Suprapubic skin (tissue), 4 donors: ENCODE measurements around the gene NAALADL2. TPM values are rescaled to one million over a fixed set of nuclear protein-coding genes. Genes with fewer than 3 reads are reported as not detected.
"Not testable (repeated sequence)": the region's sequence is repeated elsewhere in the genome, so short reads cannot be mapped to it uniquely, and the experiment has no call there.

ENCODE experiments used
- DNase-seq, 2 donors: peaks; one replicate each; pipeline ENCODE4 v3.0.0-alpha.2; 2019; ENCODE audit warnings: low spot score in 2 of 2
- H3K27ac ChIP-seq: fragments of 200-600 bp; sonication (generic); one replicate; pipeline ENCODE4 v1.5.1; 2019
- H3K27me3 ChIP-seq: fragments of 200-600 bp; sonication (generic); one replicate; pipeline ENCODE4 v1.5.1; 2019
- H3K36me3 ChIP-seq: fragments of 200-600 bp; sonication (generic); one replicate; pipeline ENCODE4 v1.5.1; 2019
- H3K4me1 ChIP-seq: fragments of 200-600 bp; sonication (generic); one replicate; pipeline ENCODE4 v1.5.1; 2019
- H3K4me3 ChIP-seq: fragments of 200-600 bp; sonication (generic); one replicate; pipeline ENCODE4 v1.5.1; 2019; ENCODE audit warnings: mild to moderate bottlenecking
- H3K9me3 ChIP-seq: fragments of 200-600 bp; sonication (generic); one replicate; pipeline ENCODE4 v1.5.1; 2019
- CTCF ChIP-seq, 2 donors: fragments of 200-600 bp in 1 of 2; fragments of 450-650 bp in 1 of 2; sonication (generic) in 1 of 2; IDR thresholded peaks; one replicate each; pipeline ENCODE4 v1.5.1; 2016 to 2019; ENCODE audit warnings: antibody characterized with exemption in 2 of 2, mild to moderate bottlenecking in 1 of 2, moderate library complexity in 1 of 2
- EP300 ChIP-seq: sonication (generic); formaldehyde crosslinking; IDR thresholded peaks from one replicate; pipeline ENCODE4 v1.6.1; 2017; ENCODE audit warnings: antibody characterized with exemption
- POLR2A ChIP-seq, 2 donors: fragments of 450-650 bp; IDR thresholded peaks; one replicate each; pipeline ENCODE4 v1.6.1; 2017; ENCODE audit warnings: antibody characterized with exemption in 2 of 2, mild to moderate bottlenecking in 2 of 2, moderate library complexity in 2 of 2
- POLR2AphosphoS5 ChIP-seq, 3 donors: sonication (generic); formaldehyde crosslinking; IDR thresholded peaks; one replicate each; pipeline ENCODE4 v1.6.1; 2017; ENCODE audit warnings: antibody characterized with exemption in 3 of 3
- WGBS: methylation state at CpG from one replicate; pipeline ENCODE4 v1.1.5; 2018; 5-methylcytosine and 5-hydroxymethylcytosine counted together
- total RNA-seq, 4 donors: library from RNA; depleted of rRNA; stranded (reverse); fragments of >200 nt; gene quantifications; one replicate each; pipeline ENCODE4 v1.1.0, GENCODE V29; 2016

Gene NAALADL2
- total RNA-seq, 4 donors from 2014 or later = 4.0 to 10.5 (median 8.5) TPM

- H3K27ac ChIP-seq = no peak overlapping the region
- no peaks in the 10 kb centered on the region for H3K36me3 ChIP-seq
- TF ChIP-seq POLR2A (IDR thresholded peaks at IDR 0.05) (no peak), EP300 (no peak), CTCF (IDR thresholded peaks at IDR 0.05) (no peak), POLR2AphosphoS5 (IDR thresholded peaks at IDR 0.05) (no peak)
- H3K27me3 ChIP-seq = no peaks in the 10 kb centered on the region
- 81% methylated on average over 1 of the region's 1 CpG for WGBS
- H3K4me3 ChIP-seq = no peak overlapping the region
- no peak for DNase-seq
- no peaks in the 10 kb centered on the region for H3K4me1 ChIP-seq
- H3K9me3 ChIP-seq = no peaks in the 10 kb centered on the region
Measured at GRCh38 chr3:175807175-175807574, 948.0 kb downstream of the NAALADL2 start.

- H3K4me3 ChIP-seq = no peak overlapping the region
- WGBS = 92% methylated on average over 3 of the region's 3 CpGs
- no peaks in the 10 kb centered on the region for H3K36me3 ChIP-seq
- no peaks in the 10 kb centered on the region for H3K27me3 ChIP-seq
- no peak overlapping the region for H3K27ac ChIP-seq
- peaks cover 27% of the 10 kb centered on the region for H3K9me3 ChIP-seq
- no peak for DNase-seq
- no peaks in the 10 kb centered on the region for H3K4me1 ChIP-seq
- TF ChIP-seq POLR2AphosphoS5 (IDR thresholded peaks at IDR 0.05) (no peak), CTCF (IDR thresholded peaks at IDR 0.05) (no peak), POLR2A (IDR thresholded peaks at IDR 0.05) (no peak), EP300 (no peak)
Measured at GRCh38 chr3:175818811-175819464, 959.8 kb downstream of the NAALADL2 start.

DNA sequence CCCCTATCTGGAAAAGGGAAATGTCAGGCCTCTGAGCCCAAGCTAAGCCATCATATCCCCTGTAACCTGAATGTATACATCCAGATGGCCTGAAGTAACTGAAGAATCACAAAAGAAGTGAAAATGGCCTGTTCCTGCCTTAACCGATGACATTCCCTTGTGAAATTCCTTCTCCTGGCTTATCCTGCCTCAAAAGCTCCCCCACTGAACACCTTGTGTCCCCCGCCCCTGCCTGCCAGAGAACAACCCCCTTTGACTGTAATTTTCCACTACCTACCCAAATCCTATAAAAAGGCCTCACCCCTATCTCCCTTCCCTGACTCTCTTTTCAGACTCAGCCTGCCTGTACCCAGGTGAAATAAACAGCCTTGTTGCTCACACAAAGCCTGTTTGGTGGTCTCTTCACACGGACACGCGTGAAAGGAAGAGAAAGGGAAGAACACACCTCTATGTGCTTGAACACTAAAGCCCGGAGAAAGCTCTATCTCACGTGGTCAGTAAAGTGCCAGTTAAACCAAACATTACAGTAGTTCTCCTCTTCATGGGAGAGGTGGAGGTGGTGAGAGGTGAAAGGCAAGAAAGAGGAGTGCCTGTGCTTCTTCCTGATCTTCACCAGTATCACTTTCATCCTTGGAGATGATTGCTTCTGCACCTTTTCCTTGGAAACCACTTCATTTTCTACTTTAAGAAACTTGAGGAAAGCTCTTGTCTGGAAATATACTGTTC is 963.8 kb downstream of the NAALADL2 start:
- not testable (repeated sequence) for H3K4me1 ChIP-seq, H3K27me3 ChIP-seq, DNase-seq, H3K4me3 ChIP-seq, H3K27ac ChIP-seq, H3K9me3 ChIP-seq, H3K36me3 ChIP-seq
- 89% methylated on average over 7 of the region's 7 CpGs for WGBS

- H3K9me3 ChIP-seq, H3K4me1 ChIP-seq, H3K4me3 ChIP-seq, H3K36me3 ChIP-seq, H3K27ac ChIP-seq, H3K27me3 ChIP-seq, DNase-seq: not testable (repeated sequence)
- 87% methylated on average over 6 of the region's 6 CpGs for WGBS
Measured at GRCh38 chr3:175825016-175825580, 966.0 kb downstream of the NAALADL2 start.

DNA sequence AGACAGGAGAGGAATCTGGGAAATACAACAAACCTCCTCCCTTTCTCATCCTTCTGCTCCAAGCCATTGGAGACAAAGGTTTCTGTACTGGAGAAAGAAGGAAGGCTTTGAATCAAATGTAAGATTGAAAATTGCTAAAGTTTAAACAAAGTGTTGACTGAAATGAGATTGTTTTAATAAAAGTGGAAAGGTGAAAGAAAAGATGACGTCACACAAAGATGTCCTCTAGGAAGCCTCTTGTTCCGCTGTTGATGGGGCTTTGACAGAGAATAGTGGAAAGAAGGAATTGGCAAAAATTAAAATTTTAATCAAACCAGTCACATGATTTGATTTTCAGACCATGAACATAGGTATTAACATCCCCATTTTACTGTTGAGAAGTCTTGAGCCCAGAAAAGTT is 967.6 kb downstream of the NAALADL2 start:
- WGBS = 93% methylated on average over 2 of the region's 2 CpGs
- Histone ChIP-seq H3K27ac (no peak overlapping the region), H3K27me3 (no peaks in the 10 kb centered on the region), H3K36me3 (no peaks in the 10 kb centered on the region), H3K4me1 (no peaks in the 10 kb centered on the region), H3K9me3 (no peaks in the 10 kb centered on the region), H3K4me3 (no peak overlapping the region)
- TF ChIP-seq POLR2AphosphoS5 (IDR thresholded peaks at IDR 0.05) (no peak), POLR2A (IDR thresholded peaks at IDR 0.05) (no peak), CTCF (IDR thresholded peaks at IDR 0.05) (no peak), EP300 (no peak)
- DNase-seq = no peak

- H3K4me3 ChIP-seq, H3K36me3 ChIP-seq, DNase-seq, H3K27me3 ChIP-seq, H3K27ac ChIP-seq, H3K9me3 ChIP-seq, H3K4me1 ChIP-seq: not testable (repeated sequence)
- 93% methylated on average over 8 of the region's 8 CpGs for WGBS
Measured at GRCh38 chr3:175829809-175830208, 970.7 kb downstream of the NAALADL2 start.

GRCh38 chr3:175835763-175836162 is 976.6 kb downstream of the NAALADL2 start:
- H3K36me3 ChIP-seq, H3K27ac ChIP-seq, H3K4me1 ChIP-seq, H3K9me3 ChIP-seq, H3K27me3 ChIP-seq, H3K4me3 ChIP-seq, DNase-seq: not testable (repeated sequence)
- 85% methylated on average over 6 of the region's 6 CpGs for WGBS
